ENCODE results near the gene ANXA5.
"Not testable (repeated sequence)": the region's sequence is repeated elsewhere in the genome, so short reads cannot be mapped to it uniquely, and the experiment has no call there.

Gene ANXA5

DNA sequence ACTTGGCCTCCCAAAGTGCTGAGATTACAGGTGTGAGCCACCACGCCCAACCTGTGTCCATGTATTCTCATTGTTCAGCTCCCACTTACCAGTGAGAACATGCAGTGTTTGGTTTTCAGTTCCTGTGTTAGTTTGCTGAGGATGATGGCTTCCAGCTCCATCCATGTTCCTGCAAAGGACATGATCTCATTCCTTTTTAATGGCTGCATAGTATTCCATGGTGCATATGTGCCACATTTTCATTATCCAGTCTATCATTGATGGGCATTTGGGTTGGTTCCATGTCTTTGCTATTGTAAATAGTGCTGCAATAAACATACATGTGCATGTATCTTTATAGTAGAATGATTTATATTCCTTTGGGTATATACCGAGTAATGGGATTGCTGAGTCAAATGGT, 33.0 kb upstream of the ANXA5 start:
- not testable (repeated sequence) for H3K27me3 ChIP-seq (ENCODE audit: control insufficient read depth, insufficient read depth, low read length); H3K9me3 ChIP-seq (ENCODE audit: control insufficient read depth, insufficient read depth, low read length); H3K36me3 ChIP-seq (ENCODE audit: control insufficient read depth, insufficient read depth, low read length); H3K9ac ChIP-seq (ENCODE audit: low read depth, low read length); H3K27ac ChIP-seq (ENCODE audit: low read depth, low read length); H3K4me3 ChIP-seq (ENCODE audit: low read depth, low read length); H3K4me1 ChIP-seq (ENCODE audit: control insufficient read depth, insufficient read depth, low read length)

GRCh38 chr4:121728798-121729226, 32.0 kb upstream of the ANXA5 start:
- Histone ChIP-seq H3K9ac (ENCODE audit: low read depth, low read length) (no peak overlapping the region), H3K9me3 (ENCODE audit: control insufficient read depth, insufficient read depth, low read length) (no peaks in the 10 kb centered on the region), H3K4me1 (ENCODE audit: control insufficient read depth, insufficient read depth, low read length) (peaks cover 6% of the 10 kb centered on the region; the same call in 1 of the 2 replicates), H3K27me3 (ENCODE audit: control insufficient read depth, insufficient read depth, low read length) (no peaks in the 10 kb centered on the region), H3K36me3 (ENCODE audit: control insufficient read depth, insufficient read depth, low read length) (no peaks in the 10 kb centered on the region), H3K4me3 (ENCODE audit: low read depth, low read length) (no peak overlapping the region), H3K27ac (ENCODE audit: low read depth, low read length) (no peak overlapping the region)

GRCh38 chr4:121728066-121728465, 31.3 kb upstream of the ANXA5 start:
- Histone ChIP-seq H3K4me3 (ENCODE audit: low read depth, low read length) (no peak overlapping the region), H3K4me1 (ENCODE audit: control insufficient read depth, insufficient read depth, low read length) (peaks cover 6% of the 10 kb centered on the region; the same call in 1 of the 2 replicates), H3K36me3 (ENCODE audit: control insufficient read depth, insufficient read depth, low read length) (no peaks in the 10 kb centered on the region), H3K9me3 (ENCODE audit: control insufficient read depth, insufficient read depth, low read length) (no peaks in the 10 kb centered on the region), H3K9ac (ENCODE audit: low read depth, low read length) (no peak overlapping the region), H3K27ac (ENCODE audit: low read depth, low read length) (no peak overlapping the region), H3K27me3 (ENCODE audit: control insufficient read depth, insufficient read depth, low read length) (no peaks in the 10 kb centered on the region)

- Histone ChIP-seq H3K27me3 (ENCODE audit: control insufficient read depth, insufficient read depth, low read length) (no peaks in the 10 kb centered on the region), H3K9ac (ENCODE audit: low read depth, low read length) (no peak overlapping the region), H3K9me3 (ENCODE audit: control insufficient read depth, insufficient read depth, low read length) (no peaks in the 10 kb centered on the region), H3K27ac (ENCODE audit: low read depth, low read length) (no peak overlapping the region), H3K4me3 (ENCODE audit: low read depth, low read length) (no peak overlapping the region), H3K4me1 (ENCODE audit: control insufficient read depth, insufficient read depth, low read length) (peaks cover 6% of the 10 kb centered on the region; the same call in 1 of the 2 replicates), H3K36me3 (ENCODE audit: control insufficient read depth, insufficient read depth, low read length) (no peaks in the 10 kb centered on the region)
Measured at GRCh38 chr4:121726642-121727268, 30.0 kb upstream of the ANXA5 start.

- H3K9me3 ChIP-seq (ENCODE audit: control insufficient read depth, insufficient read depth, low read length): no peaks in the 10 kb centered on the region
- no peaks in the 10 kb centered on the region for H3K27me3 ChIP-seq (ENCODE audit: control insufficient read depth, insufficient read depth, low read length)
- H3K9ac ChIP-seq (ENCODE audit: low read depth, low read length): no peak overlapping the region
- peaks cover 6% of the 10 kb centered on the region; the same call in 1 of the 2 replicates for H3K4me1 ChIP-seq (ENCODE audit: control insufficient read depth, insufficient read depth, low read length)
- H3K27ac ChIP-seq (ENCODE audit: low read depth, low read length): no peak overlapping the region
- no peaks in the 10 kb centered on the region for H3K36me3 ChIP-seq (ENCODE audit: control insufficient read depth, insufficient read depth, low read length)
- no peak overlapping the region for H3K4me3 ChIP-seq (ENCODE audit: low read depth, low read length)
Measured at GRCh38 chr4:121724671-121725070, 27.9 kb upstream of the ANXA5 start.

- Histone ChIP-seq H3K4me1 (ENCODE audit: control insufficient read depth, insufficient read depth, low read length) (peaks cover 4% of the 10 kb centered on the region; the same call in 1 of the 2 replicates), H3K4me3 (ENCODE audit: low read depth, low read length) (no peak overlapping the region), H3K9ac (ENCODE audit: low read depth, low read length) (no peak overlapping the region), H3K27me3 (ENCODE audit: control insufficient read depth, insufficient read depth, low read length) (no peaks in the 10 kb centered on the region), H3K9me3 (ENCODE audit: control insufficient read depth, insufficient read depth, low read length) (no peaks in the 10 kb centered on the region), H3K36me3 (ENCODE audit: control insufficient read depth, insufficient read depth, low read length) (no peaks in the 10 kb centered on the region), H3K27ac (ENCODE audit: low read depth, low read length) (no peak overlapping the region)
Measured at GRCh38 chr4:121721700-121722099, 24.9 kb upstream of the ANXA5 start.

- H3K9me3 ChIP-seq (ENCODE audit: control insufficient read depth, insufficient read depth, low read length): no peaks in the 10 kb centered on the region
- no peak overlapping the region for H3K9ac ChIP-seq (ENCODE audit: low read depth, low read length)
- no peak overlapping the region for H3K4me3 ChIP-seq (ENCODE audit: low read depth, low read length)
- H3K27ac ChIP-seq (ENCODE audit: low read depth, low read length): no peak overlapping the region
- no peaks in the 10 kb centered on the region for H3K4me1 ChIP-seq (ENCODE audit: control insufficient read depth, insufficient read depth, low read length)
- H3K36me3 ChIP-seq (ENCODE audit: control insufficient read depth, insufficient read depth, low read length): no peaks in the 10 kb centered on the region
- H3K27me3 ChIP-seq (ENCODE audit: control insufficient read depth, insufficient read depth, low read length): no peaks in the 10 kb centered on the region
Measured at GRCh38 chr4:121720109-121720508, 23.3 kb upstream of the ANXA5 start.

DNA sequence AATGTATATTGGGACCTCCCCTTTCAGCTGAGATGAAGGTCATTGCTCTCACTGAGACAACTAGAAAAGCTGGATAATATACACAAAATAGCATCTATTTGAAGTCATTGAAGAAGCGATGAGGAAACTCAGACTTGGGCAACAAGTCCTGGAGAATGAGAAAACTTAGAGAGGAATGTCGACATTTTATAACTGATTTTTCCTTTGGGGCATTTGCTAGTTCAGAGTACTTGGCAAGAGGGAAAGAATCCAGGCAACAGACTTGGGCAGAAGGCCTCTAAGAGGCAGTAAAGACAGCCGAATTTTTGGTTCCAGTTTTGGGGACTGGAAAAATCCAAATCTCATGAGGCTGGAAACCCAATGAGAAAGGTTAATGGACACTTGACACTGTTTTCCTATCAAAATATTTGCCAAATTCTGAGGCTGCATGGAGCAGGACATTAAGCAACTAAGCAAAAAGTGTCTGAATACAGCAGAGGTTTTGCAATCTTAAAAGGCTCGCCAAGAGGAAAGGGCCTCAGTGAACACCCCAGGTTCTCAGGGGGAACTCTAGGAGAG, 21.0 kb upstream of the ANXA5 start:
- Histone ChIP-seq H3K27me3 (ENCODE audit: control insufficient read depth, insufficient read depth, low read length) (no peaks in the 10 kb centered on the region), H3K9me3 (ENCODE audit: control insufficient read depth, insufficient read depth, low read length) (no peaks in the 10 kb centered on the region), H3K36me3 (ENCODE audit: control insufficient read depth, insufficient read depth, low read length) (no peaks in the 10 kb centered on the region), H3K27ac (ENCODE audit: low read depth, low read length) (no peak overlapping the region), H3K4me1 (ENCODE audit: control insufficient read depth, insufficient read depth, low read length) (no peaks in the 10 kb centered on the region), H3K4me3 (ENCODE audit: low read depth, low read length) (no peak overlapping the region), H3K9ac (ENCODE audit: low read depth, low read length) (no peak overlapping the region)

DNA sequence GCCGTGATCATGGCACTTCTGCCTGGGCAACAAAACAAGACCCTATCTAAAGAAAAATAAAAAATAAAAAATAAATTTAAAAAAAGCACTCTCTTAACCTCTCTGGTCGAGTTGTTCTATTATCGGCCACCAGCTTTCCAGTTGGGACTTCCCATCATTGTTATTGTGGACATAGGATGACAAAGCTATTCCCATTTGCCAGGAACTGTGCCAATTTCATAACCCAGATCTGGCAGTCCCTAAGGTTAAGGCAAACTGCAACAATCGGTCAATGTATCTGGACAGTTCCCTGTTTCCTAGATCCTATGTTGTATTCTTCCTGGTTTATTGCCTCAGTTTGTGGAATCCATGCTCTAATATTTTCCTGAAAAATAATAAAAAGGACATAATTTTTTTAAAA, 17.8 kb upstream of the ANXA5 start:
- no peak overlapping the region for H3K4me3 ChIP-seq (ENCODE audit: low read depth, low read length)
- H3K9ac ChIP-seq (ENCODE audit: low read depth, low read length): no peak overlapping the region
- H3K9me3 ChIP-seq (ENCODE audit: control insufficient read depth, insufficient read depth, low read length): no peaks in the 10 kb centered on the region
- H3K27me3 ChIP-seq (ENCODE audit: control insufficient read depth, insufficient read depth, low read length): peaks cover 4% of the 10 kb centered on the region; the same call in 1 of the 2 replicates
- H3K4me1 ChIP-seq (ENCODE audit: control insufficient read depth, insufficient read depth, low read length): peaks cover 20% of the 10 kb centered on the region
- no peaks in the 10 kb centered on the region for H3K36me3 ChIP-seq (ENCODE audit: control insufficient read depth, insufficient read depth, low read length)
- no peak overlapping the region for H3K27ac ChIP-seq (ENCODE audit: low read depth, low read length)

GRCh38 chr4:121712783-121713182, 16.0 kb upstream of the ANXA5 start:
- H3K36me3 ChIP-seq (ENCODE audit: control insufficient read depth, insufficient read depth, low read length): no peaks in the 10 kb centered on the region
- H3K9ac ChIP-seq (ENCODE audit: low read depth, low read length): no peak overlapping the region
- peaks cover 20% of the 10 kb centered on the region for H3K4me1 ChIP-seq (ENCODE audit: control insufficient read depth, insufficient read depth, low read length)
- peak overlapping the region; percentile 94 for H3K27ac ChIP-seq (ENCODE audit: low read depth, low read length)
- H3K9me3 ChIP-seq (ENCODE audit: control insufficient read depth, insufficient read depth, low read length): no peaks in the 10 kb centered on the region
- H3K27me3 ChIP-seq (ENCODE audit: control insufficient read depth, insufficient read depth, low read length): peaks cover 4% of the 10 kb centered on the region; the same call in 1 of the 2 replicates
- no peak overlapping the region for H3K4me3 ChIP-seq (ENCODE audit: low read depth, low read length)

GRCh38 chr4:121712001-121712651, 15.3 kb upstream of the ANXA5 start:
- Histone ChIP-seq H3K9me3 (ENCODE audit: control insufficient read depth, insufficient read depth, low read length) (no peaks in the 10 kb centered on the region), H3K9ac (ENCODE audit: low read depth, low read length) (peak overlapping the region; percentile 32; the same call in 1 of the 2 replicates), H3K27ac (ENCODE audit: low read depth, low read length) (peak overlapping the region; percentile 94), H3K27me3 (ENCODE audit: control insufficient read depth, insufficient read depth, low read length) (peaks cover 4% of the 10 kb centered on the region; the same call in 1 of the 2 replicates), H3K4me1 (ENCODE audit: control insufficient read depth, insufficient read depth, low read length) (peaks cover 20% of the 10 kb centered on the region), H3K36me3 (ENCODE audit: control insufficient read depth, insufficient read depth, low read length) (no peaks in the 10 kb centered on the region), H3K4me3 (ENCODE audit: low read depth, low read length) (peak overlapping the region; percentile 51)

All from HUES48 (cell line).